A673 (cell line): ENCODE measurements around the gene TTLL11. TPM values are rescaled to one million over a fixed set of nuclear protein-coding genes. Genes with fewer than 3 reads are reported as not detected.

Source experiments
- BruUV-seq: library from RNA; stranded (reverse); fragments of 400-500 nt; replicated peaks from 2 replicates; lab custom pipeline; 2021; lab: Mats Ljungman, UMichigan
- CTCF ChIA-PET: fragments of 300-600 bp; sonication (Branson Sonifier 250); formaldehyde crosslinking; loops from one replicate; lab custom pipeline; 2022; ENCODE audit warnings: antibody characterized with exemption; lab: Charles Lee
- POLR2A ChIA-PET: fragments of 300-600 bp; sonication (Branson Sonifier 250); formaldehyde crosslinking; loops from one replicate; lab custom pipeline; 2022; ENCODE audit warnings: antibody characterized with exemption; ENCODE audit not compliant: low non-redundant PET; lab: Charles Lee
- DNase-seq: peaks from one replicate; pipeline ENCODE4 v3.0.0-alpha.2; 2015; ENCODE audit warnings: low spot score
- H3K27ac ChIP-seq: fragments of 200-600 bp; sonication (generic); 2 replicates; pipeline ENCODE4 v1.5.1; 2016; ENCODE audit warnings: mixed run types, low read depth, mild to moderate bottlenecking, mixed read lengths, antibody characterized with exemption, low read length; ENCODE audit not compliant: poor library complexity, severe bottlenecking
- H3K27me3 ChIP-seq: fragments of 200-600 bp; sonication (generic); replicated peaks from 2 replicates; pipeline ENCODE4 v1.6.1; 2017; ENCODE audit warnings: mixed run types, low read depth, mild to moderate bottlenecking, mixed read lengths, antibody characterized with exemption, low read length; ENCODE audit not compliant: insufficient read depth, poor library complexity
- H3K36me3 ChIP-seq: fragments of 200-600 bp; sonication (generic); 2 replicates; pipeline ENCODE4 v1.6.1; 2016; ENCODE audit warnings: mixed run types, mild to moderate bottlenecking, mixed read lengths, antibody characterized with exemption, low read length; ENCODE audit not compliant: insufficient read depth, poor library complexity, severe bottlenecking
- H3K4me1 ChIP-seq: fragments of 200-600 bp; sonication (generic); 2 replicates; pipeline ENCODE4 v1.6.1; 2017; ENCODE audit warnings: mixed run types, mild to moderate bottlenecking, mixed read lengths, antibody characterized with exemption, low read length; ENCODE audit not compliant: insufficient read depth, poor library complexity, severe bottlenecking
- H3K4me3 ChIP-seq: fragments of 200-600 bp; sonication (generic); 2 replicates; pipeline ENCODE4 v1.5.1; 2016; ENCODE audit warnings: low read depth, mixed run types, mild to moderate bottlenecking, mixed read lengths, low read length; ENCODE audit not compliant: poor library complexity, severe bottlenecking
- H3K9me3 ChIP-seq: fragments of 200-600 bp; sonication (generic); 2 replicates; pipeline ENCODE4 v1.6.1; 2016; ENCODE audit warnings: mixed run types, low read depth, mild to moderate bottlenecking, mixed read lengths, antibody characterized with exemption, low read length; ENCODE audit not compliant: poor library complexity, severe bottlenecking
- CTCF ChIP-seq: fragments of 300-800, 200-600 bp; sonication (generic); conservative IDR thresholded peaks from 2 replicates; pipeline ENCODE4 v1.5.1; 2017; ENCODE audit warnings: low read depth, mild to moderate bottlenecking, antibody characterized with exemption, low read length, moderate library complexity, mixed read lengths
- EZH2 ChIP-seq: fragments of 200-600 bp; sonication (generic); IDR thresholded peaks from 2 replicates; pipeline ENCODE4 v1.6.1; 2017; ENCODE audit warnings: borderline replicate concordance, low read depth, mild to moderate bottlenecking, mixed read lengths, antibody characterized with exemption, low read length; ENCODE audit not compliant: poor library complexity, severe bottlenecking
- intact Hi-C: fragments of 100-400 bp; cut with micrococcal nuclease; formaldehyde crosslinking; loops from one replicate; pipeline ENCODE4 v1.10.0; 2022; ENCODE audit not compliant: unreplicated experiment
- total RNA-seq: library from RNA; stranded (reverse); gene quantifications from 2 replicates; pipeline ENCODE4 v1.2.3, GENCODE V29; 2021

TTLL11 gene
- total RNA-seq, 1 experiment from 2014 or later, result 3.0 TPM

DNA sequence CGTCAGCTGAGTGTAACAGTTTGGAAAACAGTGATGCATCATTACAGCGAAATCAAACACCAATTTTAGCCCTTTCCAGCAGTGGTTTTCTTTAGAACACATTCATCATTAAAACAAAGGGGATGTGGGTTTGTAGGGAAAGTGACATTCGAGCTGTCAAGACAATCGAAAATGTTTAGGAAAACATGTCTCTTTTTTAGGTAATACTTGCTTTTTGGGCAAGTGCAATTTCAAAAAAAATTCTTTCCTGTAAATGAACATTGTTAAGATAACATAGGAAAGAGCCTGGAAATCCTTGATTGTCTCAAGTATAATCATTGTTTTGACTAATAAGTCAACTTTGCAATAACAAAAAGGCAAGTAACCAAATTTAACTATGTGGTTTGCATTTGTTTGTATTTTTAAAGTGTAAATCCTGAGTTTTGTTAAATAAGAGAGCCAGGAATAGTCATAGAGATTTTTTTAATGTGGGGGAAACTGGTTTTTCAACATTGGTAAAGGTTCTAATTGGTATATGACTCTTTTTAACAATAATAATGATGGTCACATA lies 182.5 kb downstream of the TTLL11 start:
- H3K4me1 ChIP-seq, result peaks cover 8% of the 10 kb centered on the region
- H3K9me3 ChIP-seq, result no peaks in the 10 kb centered on the region
- H3K27me3 ChIP-seq, result no peaks in the 10 kb centered on the region
- DNase-seq, result no peak
- TF ChIP-seq CTCF, result no peak
- no peak for TF ChIP-seq EZH2
- ChIA-PET CTCF (no interaction called here), POLR2A (no interaction called here)
- no peaks in the 10 kb centered on the region for H3K36me3 ChIP-seq
- H3K27ac ChIP-seq, result no peak overlapping the region
- BruUV-seq, result no TSS peak
- H3K4me3 ChIP-seq, result no peak overlapping the region
- intact Hi-C loops, result no loop called here

- H3K27ac ChIP-seq, result no peak overlapping the region
- H3K4me1 ChIP-seq, result peaks cover 8% of the 10 kb centered on the region
- no peaks in the 10 kb centered on the region for H3K36me3 ChIP-seq
- no peak for TF ChIP-seq CTCF
- TF ChIP-seq EZH2, result no peak
- DNase-seq, result no peak
- H3K27me3 ChIP-seq, result no peaks in the 10 kb centered on the region
- H3K4me3 ChIP-seq, result no peak overlapping the region
- intact Hi-C loops, result no loop called here
- CTCF ChIA-PET, result no interaction called here
- POLR2A ChIA-PET, result no interaction called here
- BruUV-seq, result no TSS peak
- H3K9me3 ChIP-seq, result no peaks in the 10 kb centered on the region
These were observed 184.0 kb downstream of the TTLL11 start for GRCh38 chr9:121909111-121909510.

- no peaks in the 10 kb centered on the region for H3K36me3 ChIP-seq
- H3K27ac ChIP-seq, result no peak overlapping the region
- no TSS peak for BruUV-seq
- peak; percentile 26 for DNase-seq
- peaks cover 8% of the 10 kb centered on the region for H3K4me1 ChIP-seq
- CTCF ChIA-PET, result no interaction called here
- POLR2A ChIA-PET, result no interaction called here
- H3K9me3 ChIP-seq, result no peaks in the 10 kb centered on the region
- TF ChIP-seq EZH2, result no peak
- TF ChIP-seq CTCF, result no peak
- no peaks in the 10 kb centered on the region for H3K27me3 ChIP-seq
- H3K4me3 ChIP-seq, result no peak overlapping the region
- intact Hi-C loops, result no loop called here
These were observed 186.8 kb downstream of the TTLL11 start for GRCh38 chr9:121906074-121906870.
